GM12873 (cell line): ENCODE measurements around the gene HES6.
A peak's percentile ranks its signal among the peaks of the same experiment; 100 is the strongest.

Source experiments
- CTCF ChIP-seq: IDR thresholded peaks from 2 replicates; pipeline ENCODE4 v1.5.1; 2012; ENCODE audit warnings: low read depth, mild to moderate bottlenecking, moderate library complexity, low read length, control low read depth; ENCODE audit not compliant: insufficient read depth; ENCODE audit errors: missing control alignments

Gene HES6

GRCh38 chr2:238240757-238241711 lies 1.2 kb upstream of the HES6 start:
- no peak for TF ChIP-seq CTCF

- TF ChIP-seq CTCF: no peak
Observed at GRCh38 chr2:238239543-238239862, 335 bp downstream of the HES6 start.

- TF ChIP-seq CTCF: peak; percentile 7
Observed at GRCh38 chr2:238238766-238239542, 884 bp downstream of the HES6 start.

- TF ChIP-seq CTCF: no peak
Observed at GRCh38 chr2:238238311-238238765, 1.5 kb downstream of the HES6 start.

- TF ChIP-seq CTCF: no peak
Observed at GRCh38 chr2:238237431-238238135, 2.3 kb downstream of the HES6 start.

GRCh38 chr2:238236571-238236970 lies 3.3 kb downstream of the HES6 start:
- TF ChIP-seq CTCF: no peak

GRCh38 chr2:238235856-238236255 lies 4.0 kb downstream of the HES6 start:
- no peak for TF ChIP-seq CTCF
